Stimulated activated naive CD8-positive, alpha-beta T cell treated with anti-CD3 and anti-CD28 coated beads, Interleukin-15, Interleukin-2, amounts not matched to agents 100 ng/mL and 50 ng/mL, for 24 hours (primary cell): ENCODE data around the gene ADARB1.
"Not testable (repeated sequence)": the region's sequence is repeated elsewhere in the genome, so short reads cannot be mapped to it uniquely, and the experiment has no call there.

Source experiments
- H3K27ac Mint-ChIP-seq: one replicate; pipeline ENCODE4 v1.8.0; 2021; ENCODE audit warnings: mild to moderate bottlenecking, mixed read lengths
- H3K27me3 Mint-ChIP-seq: one replicate; pipeline ENCODE4 v1.8.0; 2021; ENCODE audit warnings: mixed read lengths
- H3K36me3 Mint-ChIP-seq: one replicate; pipeline ENCODE4 v1.8.0; 2021; ENCODE audit warnings: low read depth, mixed read lengths
- H3K4me1 Mint-ChIP-seq: one replicate; pipeline ENCODE4 v1.8.0; 2021; ENCODE audit warnings: low read depth, mixed read lengths
- H3K4me3 Mint-ChIP-seq: one replicate; pipeline ENCODE4 v1.8.0; 2021; ENCODE audit warnings: mild to moderate bottlenecking, mixed read lengths
- H3K9me3 Mint-ChIP-seq: one replicate; pipeline ENCODE4 v1.8.0; 2021; ENCODE audit warnings: mixed read lengths

The ADARB1 gene

GRCh38 chr21:45074048-45074817 lies at the start of gene ADARB1:
ADARB1 (plus strand) TSS chr21:45074580; CDS start chr21:45171657, 97,077 bp downstream.
- Mint-ChIP-seq H3K27ac (peak within 1 kb of the TSS; percentile 89), H3K9me3 (no peaks in the 10 kb centered on the region), H3K36me3 (peaks cover 8% of the 10 kb centered on the region), H3K4me3 (peak within 1 kb of the TSS; percentile 90), H3K27me3 (no peaks in the 10 kb centered on the region), H3K4me1 (peaks cover 43% of the 10 kb centered on the region)

GRCh38 chr21:45026066-45026745 lies 48.2 kb upstream of the ADARB1 start:
- H3K27ac Mint-ChIP-seq = no peak overlapping the region
- no peaks in the 10 kb centered on the region for H3K4me1 Mint-ChIP-seq
- H3K4me3 Mint-ChIP-seq = no peak overlapping the region
- H3K27me3 Mint-ChIP-seq = peaks cover 20% of the 10 kb centered on the region
- peaks cover 5% of the 10 kb centered on the region for H3K9me3 Mint-ChIP-seq
- H3K36me3 Mint-ChIP-seq = peaks cover 4% of the 10 kb centered on the region

- Mint-ChIP-seq H3K4me1 (no peaks in the 10 kb centered on the region), H3K4me3 (no peak overlapping the region), H3K36me3 (peaks cover 4% of the 10 kb centered on the region), H3K27me3 (peaks cover 17% of the 10 kb centered on the region), H3K9me3 (peaks cover 5% of the 10 kb centered on the region), H3K27ac (no peak overlapping the region)
These were observed 47.6 kb upstream of the ADARB1 start for GRCh38 chr21:45026826-45027225.

- H3K36me3 Mint-ChIP-seq = peaks cover 4% of the 10 kb centered on the region
- H3K9me3 Mint-ChIP-seq = peaks cover 5% of the 10 kb centered on the region
- H3K4me3 Mint-ChIP-seq = no peak overlapping the region
- no peak overlapping the region for H3K27ac Mint-ChIP-seq
- peaks cover 17% of the 10 kb centered on the region for H3K27me3 Mint-ChIP-seq
- H3K4me1 Mint-ChIP-seq = no peaks in the 10 kb centered on the region
These were observed 46.9 kb upstream of the ADARB1 start for GRCh38 chr21:45027241-45028196.

- not testable (repeated sequence) for H3K27ac Mint-ChIP-seq, H3K4me3 Mint-ChIP-seq, H3K9me3 Mint-ChIP-seq, H3K4me1 Mint-ChIP-seq, H3K36me3 Mint-ChIP-seq
- peaks cover 14% of the 10 kb centered on the region for H3K27me3 Mint-ChIP-seq
These were observed 45.7 kb upstream of the ADARB1 start for GRCh38 chr21:45028645-45029044.

GRCh38 chr21:45029298-45029947 lies 45.0 kb upstream of the ADARB1 start:
- Mint-ChIP-seq H3K27ac (no peak overlapping the region), H3K9me3 (no peaks in the 10 kb centered on the region), H3K4me3 (no peak overlapping the region), H3K4me1 (no peaks in the 10 kb centered on the region), H3K27me3 (peaks cover 9% of the 10 kb centered on the region), H3K36me3 (peaks cover 1% of the 10 kb centered on the region)

- no peak overlapping the region for H3K4me3 Mint-ChIP-seq
- H3K4me1 Mint-ChIP-seq = no peaks in the 10 kb centered on the region
- H3K9me3 Mint-ChIP-seq = no peaks in the 10 kb centered on the region
- peaks cover 8% of the 10 kb centered on the region for H3K27me3 Mint-ChIP-seq
- no peak overlapping the region for H3K27ac Mint-ChIP-seq
- no peaks in the 10 kb centered on the region for H3K36me3 Mint-ChIP-seq
These were observed 44.3 kb upstream of the ADARB1 start for GRCh38 chr21:45029948-45030681.

GRCh38 chr21:45030682-45031570 lies 43.5 kb upstream of the ADARB1 start:
- Mint-ChIP-seq H3K27ac (no peak overlapping the region), H3K9me3 (peaks cover 5% of the 10 kb centered on the region), H3K4me3 (no peak overlapping the region), H3K27me3 (peaks cover 8% of the 10 kb centered on the region), H3K4me1 (no peaks in the 10 kb centered on the region), H3K36me3 (peaks cover 2% of the 10 kb centered on the region)

GRCh38 chr21:45031571-45032191 lies 42.7 kb upstream of the ADARB1 start:
- H3K27ac Mint-ChIP-seq = no peak overlapping the region
- no peaks in the 10 kb centered on the region for H3K4me1 Mint-ChIP-seq
- H3K9me3 Mint-ChIP-seq = peaks cover 8% of the 10 kb centered on the region
- peaks cover 4% of the 10 kb centered on the region for H3K36me3 Mint-ChIP-seq
- H3K4me3 Mint-ChIP-seq = no peak overlapping the region
- H3K27me3 Mint-ChIP-seq = peaks cover 8% of the 10 kb centered on the region

GRCh38 chr21:45032332-45032731 lies 42.0 kb upstream of the ADARB1 start:
- Mint-ChIP-seq H3K4me3 (no peak overlapping the region), H3K4me1 (no peaks in the 10 kb centered on the region), H3K9me3 (peaks cover 15% of the 10 kb centered on the region), H3K27ac (no peak overlapping the region), H3K36me3 (peaks cover 4% of the 10 kb centered on the region), H3K27me3 (peaks cover 13% of the 10 kb centered on the region)

GRCh38 chr21:45032977-45033710 lies 41.2 kb upstream of the ADARB1 start:
- Mint-ChIP-seq H3K4me3 (no peak overlapping the region), H3K36me3 (peaks cover 4% of the 10 kb centered on the region), H3K27ac (no peak overlapping the region), H3K9me3 (peaks cover 15% of the 10 kb centered on the region), H3K27me3 (peaks cover 13% of the 10 kb centered on the region), H3K4me1 (no peaks in the 10 kb centered on the region)

GRCh38 chr21:45033791-45034555 lies 40.4 kb upstream of the ADARB1 start:
- peaks cover 15% of the 10 kb centered on the region for H3K9me3 Mint-ChIP-seq
- no peak overlapping the region for H3K4me3 Mint-ChIP-seq
- H3K36me3 Mint-ChIP-seq = peaks cover 4% of the 10 kb centered on the region
- no peak overlapping the region for H3K27ac Mint-ChIP-seq
- no peaks in the 10 kb centered on the region for H3K4me1 Mint-ChIP-seq
- peaks cover 13% of the 10 kb centered on the region for H3K27me3 Mint-ChIP-seq
